ENCODE data around the gene PCSK5. TPM values are rescaled to one million over a fixed set of nuclear protein-coding genes. Genes with fewer than 3 reads are reported as not detected.

The PCSK5 gene
- polyA plus RNA-seq, 1 experiment = 0.74 TPM

DNA sequence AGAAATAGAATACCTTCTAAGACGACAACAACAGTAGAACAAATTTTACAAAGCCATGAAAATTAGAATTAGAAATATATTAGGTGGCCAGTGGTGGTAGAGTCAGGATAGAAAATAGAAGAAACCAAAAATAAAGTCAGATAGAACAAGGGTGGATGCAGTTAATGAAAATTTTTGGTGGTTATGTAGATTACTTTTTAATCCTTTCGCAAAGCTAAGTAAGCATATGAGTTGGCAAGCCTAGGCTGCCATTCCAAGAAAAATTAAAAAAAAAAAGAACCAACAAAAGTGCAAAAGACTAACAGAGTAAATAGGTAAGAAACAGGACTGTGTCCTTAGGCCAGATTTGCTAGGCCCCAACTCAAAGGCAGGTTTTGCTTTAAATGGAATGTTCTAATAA, 56.8 kb downstream of the PCSK5 start:
- CTCF ChIA-PET = no interaction called here
- no peak for DNase-seq (ENCODE audit: low read depth)
- H3K4me3 ChIP-seq (ENCODE audit: low read depth, low read length) = no peak overlapping the region
- H3K27me3 ChIP-seq (ENCODE audit: control insufficient read depth, insufficient read depth, low read length) = no peaks in the 10 kb centered on the region
- POLR2A ChIA-PET = no interaction called here
- no peaks in the 10 kb centered on the region for H3K36me3 ChIP-seq (ENCODE audit: control insufficient read depth, insufficient read depth, low read length)
- TF ChIP-seq, protein P1, sequence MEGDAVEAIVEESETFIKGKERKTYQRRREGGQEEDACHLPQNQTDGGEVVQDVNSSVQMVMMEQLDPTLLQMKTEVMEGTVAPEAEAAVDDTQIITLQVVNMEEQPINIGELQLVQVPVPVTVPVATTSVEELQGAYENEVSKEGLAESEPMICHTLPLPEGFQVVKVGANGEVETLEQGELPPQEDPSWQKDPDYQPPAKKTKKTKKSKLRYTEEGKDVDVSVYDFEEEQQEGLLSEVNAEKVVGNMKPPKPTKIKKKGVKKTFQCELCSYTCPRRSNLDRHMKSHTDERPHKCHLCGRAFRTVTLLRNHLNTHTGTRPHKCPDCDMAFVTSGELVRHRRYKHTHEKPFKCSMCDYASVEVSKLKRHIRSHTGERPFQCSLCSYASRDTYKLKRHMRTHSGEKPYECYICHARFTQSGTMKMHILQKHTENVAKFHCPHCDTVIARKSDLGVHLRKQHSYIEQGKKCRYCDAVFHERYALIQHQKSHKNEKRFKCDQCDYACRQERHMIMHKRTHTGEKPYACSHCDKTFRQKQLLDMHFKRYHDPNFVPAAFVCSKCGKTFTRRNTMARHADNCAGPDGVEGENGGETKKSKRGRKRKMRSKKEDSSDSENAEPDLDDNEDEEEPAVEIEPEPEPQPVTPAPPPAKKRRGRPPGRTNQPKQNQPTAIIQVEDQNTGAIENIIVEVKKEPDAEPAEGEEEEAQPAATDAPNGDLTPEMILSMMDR (IDR thresholded peaks at IDR 0.05; ENCODE audit: insufficient read depth, low read depth, low read length) = no peak

DNA sequence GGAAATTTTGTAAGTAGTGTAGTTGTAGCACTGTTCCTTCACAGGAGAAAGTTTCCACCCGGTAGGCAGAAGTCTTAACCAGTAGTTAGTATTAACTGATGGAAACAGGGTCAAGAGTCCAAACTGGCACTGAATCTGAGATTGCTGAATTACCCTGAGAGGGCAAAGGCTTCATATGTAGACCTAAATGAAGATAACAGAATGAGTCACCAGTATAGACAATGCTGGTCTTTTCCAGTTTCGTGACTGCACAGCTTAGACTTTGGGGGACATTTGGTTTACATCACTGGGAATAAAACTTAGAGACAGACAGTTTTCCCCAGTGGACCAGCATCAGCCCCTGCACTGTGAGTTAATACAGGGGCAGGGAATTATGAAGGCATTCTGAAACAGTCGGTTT, 60.5 kb downstream of the PCSK5 start:
- ChIA-PET POLR2A (no interaction called here), CTCF (no interaction called here)
- TF ChIP-seq, protein P1 (IDR thresholded peaks at IDR 0.05; ENCODE audit: insufficient read depth, low read depth, low read length) = no peak
- H3K4me3 ChIP-seq (ENCODE audit: low read depth, low read length) = no peak overlapping the region
- H3K36me3 ChIP-seq (ENCODE audit: control insufficient read depth, insufficient read depth, low read length) = no peaks in the 10 kb centered on the region
- DNase-seq (ENCODE audit: low read depth) = no peak
- H3K27me3 ChIP-seq (ENCODE audit: control insufficient read depth, insufficient read depth, low read length) = no peaks in the 10 kb centered on the region

DNA sequence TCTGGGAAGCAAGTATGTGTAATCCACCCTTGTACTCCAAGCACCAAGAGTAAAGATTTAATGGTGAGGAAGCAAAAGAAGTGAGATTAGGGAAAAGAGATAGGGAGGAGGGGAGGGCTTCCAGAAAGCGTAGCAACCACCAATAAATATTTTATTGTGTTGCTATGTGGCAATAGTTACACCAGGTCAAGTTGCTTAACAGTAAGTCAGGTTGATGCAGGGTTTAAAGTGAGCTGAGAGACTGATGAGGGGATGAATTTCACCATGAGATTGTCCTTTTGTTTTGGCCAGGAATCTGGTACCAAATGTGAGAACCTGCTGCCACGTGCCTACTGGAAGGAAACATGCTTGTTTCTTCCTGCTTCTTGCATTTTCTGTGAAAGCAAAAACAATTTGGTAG, 62.7 kb downstream of the PCSK5 start:
- DNase-seq (ENCODE audit: low read depth) = no peak
- Histone ChIP-seq H3K4me3 (ENCODE audit: low read depth, low read length) (no peak overlapping the region), H3K27me3 (ENCODE audit: control insufficient read depth, insufficient read depth, low read length) (no peaks in the 10 kb centered on the region), H3K36me3 (ENCODE audit: control insufficient read depth, insufficient read depth, low read length) (no peaks in the 10 kb centered on the region)
- POLR2A ChIA-PET = no interaction called here
- CTCF ChIA-PET = no interaction called here
- TF ChIP-seq, protein P1 (IDR thresholded peaks at IDR 0.05; ENCODE audit: insufficient read depth, low read depth, low read length) = no peak

DNA sequence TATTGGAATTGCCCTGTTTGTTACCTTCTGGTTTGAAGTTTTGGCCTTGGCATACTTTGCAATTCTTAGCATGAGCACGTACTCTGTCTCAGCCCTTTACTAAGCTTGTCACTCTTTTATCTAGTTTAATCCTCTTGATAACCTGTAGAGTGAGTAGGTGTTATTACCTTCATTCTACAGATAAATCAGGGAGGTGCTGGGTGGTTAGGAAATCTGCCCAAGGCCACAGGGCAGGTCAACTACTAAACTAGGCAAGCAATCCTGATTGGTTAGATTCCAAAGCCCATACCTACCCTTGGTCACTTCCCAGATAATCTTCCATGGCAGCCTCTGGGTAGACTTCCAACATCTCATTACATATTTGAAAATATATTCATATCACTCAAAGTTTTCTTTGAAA, 65.7 kb downstream of the PCSK5 start:
- H3K27me3 ChIP-seq (ENCODE audit: control insufficient read depth, insufficient read depth, low read length) = no peaks in the 10 kb centered on the region
- POLR2A ChIA-PET = no interaction called here
- no peak for DNase-seq (ENCODE audit: low read depth)
- no peak overlapping the region for H3K4me3 ChIP-seq (ENCODE audit: low read depth, low read length)
- CTCF ChIA-PET = no interaction called here
- TF ChIP-seq, protein P1 (IDR thresholded peaks at IDR 0.05; ENCODE audit: insufficient read depth, low read depth, low read length) = no peak
- no peaks in the 10 kb centered on the region for H3K36me3 ChIP-seq (ENCODE audit: control insufficient read depth, insufficient read depth, low read length)

DNA sequence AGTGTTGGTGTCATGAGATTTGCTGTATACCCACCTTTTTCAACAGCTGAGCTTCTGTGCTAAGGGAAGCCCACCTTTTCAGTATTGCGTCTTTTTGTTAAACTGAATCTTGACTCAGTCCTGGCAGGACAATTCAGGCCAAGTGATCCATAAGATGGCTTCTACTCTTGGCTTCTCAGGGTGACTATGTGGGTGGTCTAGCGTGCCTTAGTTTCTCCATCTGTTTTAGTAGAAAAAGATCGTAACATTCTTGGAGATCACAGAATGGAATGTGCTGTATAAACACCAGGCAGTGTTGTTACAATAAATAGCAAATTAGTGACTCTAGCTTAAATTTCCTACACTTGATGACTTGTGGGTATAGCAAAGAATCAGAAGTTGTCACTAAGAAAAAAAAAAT, 66.6 kb downstream of the PCSK5 start:
- Histone ChIP-seq H3K27me3 (ENCODE audit: control insufficient read depth, insufficient read depth, low read length) (no peaks in the 10 kb centered on the region), H3K4me3 (ENCODE audit: low read depth, low read length) (no peak overlapping the region), H3K36me3 (ENCODE audit: control insufficient read depth, insufficient read depth, low read length) (no peaks in the 10 kb centered on the region)
- ChIA-PET POLR2A (no interaction called here), CTCF (no interaction called here)
- TF ChIP-seq, protein P1 (IDR thresholded peaks at IDR 0.05; ENCODE audit: insufficient read depth, low read depth, low read length) = no peak
- DNase-seq (ENCODE audit: low read depth) = no peak
